ENCODE data around the gene SMPD3. TPM values are rescaled to one million over a fixed set of nuclear protein-coding genes. Genes with fewer than 3 reads are reported as not detected.

Gene SMPD3
- total and polyA plus RNA-seq, 2 of the 8 experiments (the other 6 are each of a cell fraction or from before 2014, with no cell fraction given), result 0.39 to 1.3 TPM

GRCh38 chr16:68388124-68388523 lies 60.2 kb downstream of the SMPD3 start:
- H3K36me3 ChIP-seq (ENCODE audit: control insufficient read depth in 2 of 4, insufficient read depth in 4 of 4, low read length in 3 of 4), result no peaks in the 10 kb centered on the region
- no peak for DNase-seq (ENCODE audit: low read depth in 1 of 2, low spot score in 2 of 2)
- no peak overlapping the region for H3K4ac ChIP-seq (replicated peaks; ENCODE audit: insufficient read length, low read depth, low read length)
- CTCF ChIA-PET (ENCODE audit: partially characterized antibody), result interaction anchor here (0.8 to 10.6 kb wide), 3 partner anchors 9 to 127 kb away, joined by 3 to 221 read pairs (median 3); no protein-coding TSS in a partner anchor
- 0 out of 2 replicates have a peak overlapping the region, but pooled peaks have one; percentile 12 for H2BK5ac ChIP-seq (ENCODE audit: low read depth, low read length)
- WGBS, 2 experiments (ENCODE audit: extremely low coverage in 1 of 2, insufficient coverage in 1 of 2, insufficient read length in 1 of 2, insufficient replicate concordance in 2 of 2, low coverage in 1 of 2, low lambda C conversion rate in 2 of 2, missing lambda C conversion rate in 1 of 2), result 91% methylated on average over 3 of the region's 3 CpGs; no CpG with 5 or more reads in 1 of the 2 experiments
- H3K4me1 ChIP-seq (replicated peaks in 1 of 4; ENCODE audit: control insufficient read depth in 3 of 4, insufficient read depth in 4 of 4, low read length in 3 of 4), result peaks cover 3 to 26% (median 18%) of the 10 kb centered on the region in 4 experiments
- H2BK15ac ChIP-seq (ENCODE audit: low read length), result no peak overlapping the region; the same call in 1 of the 2 replicates
- no peak overlapping the region for H4K5ac ChIP-seq (ENCODE audit: insufficient read length, low read depth, low read length)
- TF ChIP-seq POLR2A (IDR thresholded peaks at IDR 0.05; ENCODE audit: control extremely low read depth in 1 of 2, low read depth in 2 of 2, low read length in 2 of 2) (no peak), BRCA1 (IDR thresholded peaks at IDR 0.05; ENCODE audit: low read depth, low read length) (no peak), SIRT6 (IDR thresholded peaks at IDR 0.05; ENCODE audit: low read length) (no peak), CBX5 (IDR thresholded peaks at IDR 0.05; ENCODE audit: low read depth, low read length) (no peak), MAFK (IDR thresholded peaks at IDR 0.05; ENCODE audit: low read depth, low read length) (no peak), GABPA (IDR thresholded peaks at IDR 0.05; ENCODE audit: borderline replicate concordance, insufficient read depth, low read length) (no peak), SUZ12 (IDR thresholded peaks at IDR 0.05; ENCODE audit: low read length) (no peak), CTCF (IDR thresholded peaks at IDR 0.05; ENCODE audit: control extremely low read depth in 1 of 3, insufficient read depth in 1 of 3, low read depth in 1 of 3, low read length in 3 of 3) (no peak), CBX8 (IDR thresholded peaks at IDR 0.05; ENCODE audit: borderline replicate concordance, low read depth, low read length) (no peak), ZNF274 (IDR thresholded peaks at IDR 0.05; ENCODE audit: borderline replicate concordance, extremely low read depth, low read length) (no peak)
- peak overlapping the region; percentile 87 for H2BK20ac ChIP-seq (ENCODE audit: low read length)
- H3K14ac ChIP-seq (ENCODE audit: insufficient read length), result no peak overlapping the region
- no peak overlapping the region for H2AK5ac ChIP-seq (ENCODE audit: low read depth, low read length)
- no peak overlapping the region for H2AFZ ChIP-seq (ENCODE audit: low read length)
- H3K27me3 ChIP-seq (replicated peaks in 1 of 4; ENCODE audit: control insufficient read depth in 3 of 4, extremely low read depth in 1 of 4, insufficient read depth in 3 of 4, low read length in 3 of 4), result no peaks in the 10 kb centered on the region; a peak in 1 of 7 replicates
- FAIRE-seq, result no peak
- H3K9ac ChIP-seq (replicated peaks in 1 of 4; ENCODE audit: extremely low read depth in 1 of 4, low read depth in 3 of 4, low read length in 3 of 4), result no peak overlapping the region
- no peaks in the 10 kb centered on the region for H3K23me2 ChIP-seq (ENCODE audit: low read depth, low read length)
- H3K4me3 ChIP-seq (ENCODE audit: extremely low read depth in 1 of 4, insufficient read depth in 2 of 4, low read depth in 3 of 4, low read length in 4 of 4), result no peak overlapping the region
- POLR2A ChIA-PET (ENCODE audit: partially characterized antibody), result no interaction called here
- H2BK12ac ChIP-seq (ENCODE audit: low read depth, low read length), result peak overlapping the region; percentile 77; the same call in 1 of the 2 replicates
- no peaks in the 10 kb centered on the region for H3K79me2 ChIP-seq (ENCODE audit: control insufficient read depth in 1 of 2, insufficient read depth in 2 of 2, low read length in 2 of 2)
- H3K56ac ChIP-seq (replicated peaks; ENCODE audit: insufficient read length, low read depth, low read length), result no peak overlapping the region
- H4K91ac ChIP-seq (replicated peaks; ENCODE audit: insufficient read length, low read length), result peak overlapping the region; percentile 68
- no peak overlapping the region for H4K8ac ChIP-seq (ENCODE audit: extremely low read depth, insufficient read depth, low read length)
- no peak overlapping the region for H3K18ac ChIP-seq (ENCODE audit: extremely low read depth, low read length)
- H3K79me1 ChIP-seq (ENCODE audit: low read depth, low read length), result no peaks in the 10 kb centered on the region
- no peak overlapping the region for H3K27ac ChIP-seq (ENCODE audit: low read depth, low read length)
- H2BK120ac ChIP-seq (replicated peaks; ENCODE audit: low read depth, low read length), result no peak overlapping the region
- no peaks in the 10 kb centered on the region for H4K20me1 ChIP-seq (replicated peaks in 1 of 2; ENCODE audit: control insufficient read depth in 1 of 2, insufficient read depth in 2 of 2, low read length in 2 of 2)
- no peaks in the 10 kb centered on the region for H3K9me3 ChIP-seq (ENCODE audit: insufficient read depth in 2 of 2, low read depth in 1 of 2, low read length in 1 of 2)
- no peak overlapping the region for H3K23ac ChIP-seq (ENCODE audit: insufficient read length)
- H3K4me2 ChIP-seq (ENCODE audit: insufficient read depth in 1 of 2, low read depth in 2 of 2, low read length in 2 of 2), result no peak overlapping the region
